ENCODE measurements around the gene RPL27. TPM values are rescaled to one million over a fixed set of nuclear protein-coding genes. Genes with fewer than 3 reads are reported as not detected.

RPL27 gene
- total and polyA plus RNA-seq, 2 of the 13 experiments (the other 11 are each of a cell fraction or from before 2014, with no cell fraction given), result 1,585 to 5,840 TPM

DNA sequence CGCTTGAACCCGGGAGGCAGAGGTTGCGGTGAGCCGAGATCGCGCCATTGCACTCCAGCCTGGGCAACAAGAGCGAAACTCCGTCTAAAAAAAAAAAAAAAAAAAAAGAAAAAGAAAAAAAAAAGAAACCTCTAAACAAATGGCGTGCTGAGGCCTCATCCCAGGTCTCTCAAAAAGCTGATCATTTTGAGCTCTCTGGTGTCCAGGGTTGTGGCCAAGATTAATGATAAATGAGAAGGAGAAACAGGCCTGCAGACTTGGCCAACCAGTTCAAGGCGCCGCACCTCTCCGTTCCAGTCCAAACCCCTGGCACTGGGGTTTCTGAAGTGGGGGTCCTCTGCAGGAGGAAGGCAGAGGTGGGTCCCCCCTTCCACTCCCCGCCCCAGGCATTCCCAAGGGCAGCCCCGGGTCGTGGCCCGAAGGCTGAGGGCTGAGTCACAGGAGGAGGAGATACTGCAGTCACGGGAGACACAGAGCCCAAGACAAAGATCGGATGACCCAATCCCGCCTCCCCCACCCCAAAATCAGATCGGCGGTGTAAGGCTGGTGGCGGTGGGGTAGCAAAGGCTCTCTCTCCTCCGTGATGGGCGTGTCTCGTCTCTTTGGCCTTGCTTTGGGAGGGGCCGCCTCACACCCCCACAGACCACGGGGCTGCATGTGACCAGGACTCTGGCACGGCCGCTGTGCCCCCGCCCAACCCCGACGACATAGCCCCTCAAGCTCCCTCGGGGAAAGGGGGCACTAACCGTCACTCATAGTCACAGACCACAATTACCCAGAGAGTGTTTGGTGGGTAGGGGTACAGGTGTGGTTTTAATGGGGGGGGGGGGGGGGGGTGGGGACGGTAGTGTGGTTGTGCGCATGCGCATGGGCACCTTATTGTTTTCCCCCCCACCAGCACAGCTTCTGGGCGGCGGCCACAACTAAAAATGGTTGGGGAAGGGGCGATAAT lies 22.8 kb downstream of the RPL27 start (continued):
- TF ChIP-seq ISL2 (CRISPR knock-in tag; IDR thresholded peaks at IDR 0.05), result no peak; the same call in 1 of the 2 replicates
- peak; percentile 13; the same call in 1 of the 3 replicates for TF ChIP-seq MXI1 (IDR thresholded peaks at IDR 0.05; ENCODE audit: borderline replicate concordance, low read depth, low read length)
- peak; percentile 81 for TF ChIP-seq ATF3 (CRISPR knock-in tag; IDR thresholded peaks at IDR 0.05)
- TF ChIP-seq, protein P1, sequence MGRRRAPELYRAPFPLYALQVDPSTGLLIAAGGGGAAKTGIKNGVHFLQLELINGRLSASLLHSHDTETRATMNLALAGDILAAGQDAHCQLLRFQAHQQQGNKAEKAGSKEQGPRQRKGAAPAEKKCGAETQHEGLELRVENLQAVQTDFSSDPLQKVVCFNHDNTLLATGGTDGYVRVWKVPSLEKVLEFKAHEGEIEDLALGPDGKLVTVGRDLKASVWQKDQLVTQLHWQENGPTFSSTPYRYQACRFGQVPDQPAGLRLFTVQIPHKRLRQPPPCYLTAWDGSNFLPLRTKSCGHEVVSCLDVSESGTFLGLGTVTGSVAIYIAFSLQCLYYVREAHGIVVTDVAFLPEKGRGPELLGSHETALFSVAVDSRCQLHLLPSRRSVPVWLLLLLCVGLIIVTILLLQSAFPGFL (CRISPR knock-in tag; IDR thresholded peaks at IDR 0.05), result no peak
- TF ChIP-seq ZMYM4 (CRISPR knock-in tag; IDR thresholded peaks at IDR 0.05), result peak; percentile 15; the same call in 1 of the 2 replicates
- TF ChIP-seq, protein P2, sequence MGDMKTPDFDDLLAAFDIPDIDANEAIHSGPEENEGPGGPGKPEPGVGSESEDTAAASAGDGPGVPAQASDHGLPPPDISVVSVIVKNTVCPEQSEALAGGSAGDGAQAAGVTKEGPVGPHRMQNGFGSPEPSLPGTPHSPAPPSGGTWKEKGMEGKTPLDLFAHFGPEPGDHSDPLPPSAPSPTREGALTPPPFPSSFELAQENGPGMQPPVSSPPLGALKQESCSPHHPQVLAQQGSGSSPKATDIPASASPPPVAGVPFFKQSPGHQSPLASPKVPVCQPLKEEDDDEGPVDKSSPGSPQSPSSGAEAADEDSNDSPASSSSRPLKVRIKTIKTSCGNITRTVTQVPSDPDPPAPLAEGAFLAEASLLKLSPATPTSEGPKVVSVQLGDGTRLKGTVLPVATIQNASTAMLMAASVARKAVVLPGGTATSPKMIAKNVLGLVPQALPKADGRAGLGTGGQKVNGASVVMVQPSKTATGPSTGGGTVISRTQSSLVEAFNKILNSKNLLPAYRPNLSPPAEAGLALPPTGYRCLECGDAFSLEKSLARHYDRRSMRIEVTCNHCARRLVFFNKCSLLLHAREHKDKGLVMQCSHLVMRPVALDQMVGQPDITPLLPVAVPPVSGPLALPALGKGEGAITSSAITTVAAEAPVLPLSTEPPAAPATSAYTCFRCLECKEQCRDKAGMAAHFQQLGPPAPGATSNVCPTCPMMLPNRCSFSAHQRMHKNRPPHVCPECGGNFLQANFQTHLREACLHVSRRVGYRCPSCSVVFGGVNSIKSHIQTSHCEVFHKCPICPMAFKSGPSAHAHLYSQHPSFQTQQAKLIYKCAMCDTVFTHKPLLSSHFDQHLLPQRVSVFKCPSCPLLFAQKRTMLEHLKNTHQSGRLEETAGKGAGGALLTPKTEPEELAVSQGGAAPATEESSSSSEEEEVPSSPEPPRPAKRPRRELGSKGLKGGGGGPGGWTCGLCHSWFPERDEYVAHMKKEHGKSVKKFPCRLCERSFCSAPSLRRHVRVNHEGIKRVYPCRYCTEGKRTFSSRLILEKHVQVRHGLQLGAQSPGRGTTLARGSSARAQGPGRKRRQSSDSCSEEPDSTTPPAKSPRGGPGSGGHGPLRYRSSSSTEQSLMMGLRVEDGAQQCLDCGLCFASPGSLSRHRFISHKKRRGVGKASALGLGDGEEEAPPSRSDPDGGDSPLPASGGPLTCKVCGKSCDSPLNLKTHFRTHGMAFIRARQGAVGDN (CRISPR knock-in tag; IDR thresholded peaks at IDR 0.05), result peak; percentile 78
- no peak; the same call in 1 of the 2 replicates for TF ChIP-seq ELF4 (CRISPR knock-in tag; IDR thresholded peaks at IDR 0.05; ENCODE audit: borderline replicate concordance)
- no peak for TF ChIP-seq ZBTB46 (CRISPR knock-in tag; IDR thresholded peaks at IDR 0.05; ENCODE audit: borderline replicate concordance)
- no peak; the same call in 1 of the 2 replicates for TF ChIP-seq FOXP4 (CRISPR knock-in tag; IDR thresholded peaks at IDR 0.05)
- TF ChIP-seq ZNF264 (CRISPR knock-in tag; IDR thresholded peaks at IDR 0.05), result no peak
- no peak for TF ChIP-seq ONECUT2 (CRISPR knock-in tag; IDR thresholded peaks at IDR 0.05)
- TF ChIP-seq ZNF331 (CRISPR knock-in tag; IDR thresholded peaks at IDR 0.05), result no peak
- TF ChIP-seq ZNF747 (CRISPR knock-in tag; IDR thresholded peaks at IDR 0.05; ENCODE audit: borderline replicate concordance), result no peak; the same call in 1 of the 2 replicates
- no peak; the same call in 1 of the 2 replicates for TF ChIP-seq ZNF839 (CRISPR knock-in tag; IDR thresholded peaks at IDR 0.05; ENCODE audit: borderline replicate concordance)
- no peak for TF ChIP-seq MIXL1 (CRISPR knock-in tag; IDR thresholded peaks at IDR 0.05)
- TF ChIP-seq RFX3 (CRISPR knock-in tag; IDR thresholded peaks at IDR 0.05), result no peak
- no peak for TF ChIP-seq PRMT3 (CRISPR knock-in tag; IDR thresholded peaks at IDR 0.05; ENCODE audit: borderline replicate concordance, low read depth)
- no peak for TF ChIP-seq POLR2AphosphoS5 (IDR thresholded peaks at IDR 0.05; ENCODE audit: low read depth, low read length)

Measured in HepG2 (cell line).